ENCODE results near the gene CSNK1A1.
A peak's percentile ranks its signal among the peaks of the same experiment; 100 is the strongest.
"Not testable (repeated sequence)": the region's sequence is repeated elsewhere in the genome, so short reads cannot be mapped to it uniquely, and the experiment has no call there.

CSNK1A1 gene

GRCh38 chr5:149456597-149457392, 94.4 kb downstream of the CSNK1A1 start:
- DNase-seq (ENCODE audit: low spot score), result no peak

GRCh38 chr5:149455889-149456409, 95.3 kb downstream of the CSNK1A1 start:
- no peak for DNase-seq (ENCODE audit: low spot score)

- no peak for DNase-seq (ENCODE audit: low spot score)
These were observed 97.4 kb downstream of the CSNK1A1 start for GRCh38 chr5:149453618-149454415.

GRCh38 chr5:149452665-149453617, 98.3 kb downstream of the CSNK1A1 start:
- DNase-seq (ENCODE audit: low spot score), result no peak

GRCh38 chr5:149452007-149452664, 99.1 kb downstream of the CSNK1A1 start:
- peak; percentile 63 for DNase-seq (ENCODE audit: low spot score)

- DNase-seq (ENCODE audit: low spot score), result no peak
These were observed 101.0 kb downstream of the CSNK1A1 start for GRCh38 chr5:149450199-149450598.

GRCh38 chr5:149448831-149449714, 102.2 kb downstream of the CSNK1A1 start:
- DNase-seq (ENCODE audit: low spot score), result no peak

GRCh38 chr5:149448431-149448830, 102.8 kb downstream of the CSNK1A1 start:
- no peak for DNase-seq (ENCODE audit: low spot score)

- DNase-seq (ENCODE audit: low spot score), result no peak
These were observed 103.6 kb downstream of the CSNK1A1 start for GRCh38 chr5:149447373-149448367.

GRCh38 chr5:149446794-149447193, 104.4 kb downstream of the CSNK1A1 start:
- not testable (repeated sequence) for DNase-seq (ENCODE audit: low spot score)

GRCh38 chr5:149445739-149446369, 105.4 kb downstream of the CSNK1A1 start:
- peak; percentile 79 for DNase-seq (ENCODE audit: low spot score)

- no peak for DNase-seq (ENCODE audit: low spot score)
These were observed 105.9 kb downstream of the CSNK1A1 start for GRCh38 chr5:149445343-149445738.

GRCh38 chr5:149444430-149444829, 106.8 kb downstream of the CSNK1A1 start:
- DNase-seq (ENCODE audit: low spot score), result not testable (repeated sequence)

GRCh38 chr5:149443210-149443609, 108.0 kb downstream of the CSNK1A1 start:
- no peak for DNase-seq (ENCODE audit: low spot score)

GRCh38 chr5:149442563-149443182, 108.6 kb downstream of the CSNK1A1 start:
- peak; percentile 63 for DNase-seq (ENCODE audit: low spot score)

Measured in COLO829 (cell line).